SU-DHL-6 (cell line): ENCODE data around the gene RAB44.

Experiments used
- CTCF ChIP-seq: fragments of 200-600 bp; sonication (generic); IDR thresholded peaks from one replicate; pipeline ENCODE4 v1.5.1; 2017; ENCODE audit warnings: antibody characterized with exemption, mild to moderate bottlenecking, low read length, moderate library complexity; ENCODE audit not compliant: insufficient read depth, poor library complexity, severe bottlenecking
- EZH2phosphoT487 ChIP-seq: fragments of 200-600 bp; sonication (generic), shearing (Covaris generic); conservative IDR thresholded peaks from 2 replicates; pipeline ENCODE4 v1.6.1; 2018; ENCODE audit warnings: mild to moderate bottlenecking, antibody characterized with exemption, low read length, moderate library complexity, mixed read lengths

DNA sequence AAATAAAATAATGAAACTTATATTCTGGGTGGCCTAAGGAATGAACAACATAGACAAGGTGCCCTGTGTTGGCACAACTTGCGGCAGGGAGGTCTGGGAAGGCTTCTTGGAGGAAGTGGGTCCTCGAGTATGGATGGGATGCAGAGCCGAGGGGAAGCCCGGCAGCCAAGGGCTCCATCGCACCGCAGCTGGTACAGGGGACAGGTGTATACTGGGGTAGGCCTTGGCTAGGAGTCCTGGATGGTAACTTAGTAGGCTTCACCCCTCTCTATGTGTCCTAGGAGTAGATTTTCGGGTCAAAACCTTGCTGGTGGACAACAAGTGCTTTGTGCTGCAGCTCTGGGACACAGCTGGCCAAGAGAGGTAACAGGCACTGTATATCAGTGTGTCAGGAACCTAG lies 28.0 kb downstream of the RAB44 start:
- no peak for TF ChIP-seq CTCF
- no peak for TF ChIP-seq EZH2phosphoT487
